ENCODE results near the gene CA14.

CA14 gene

DNA sequence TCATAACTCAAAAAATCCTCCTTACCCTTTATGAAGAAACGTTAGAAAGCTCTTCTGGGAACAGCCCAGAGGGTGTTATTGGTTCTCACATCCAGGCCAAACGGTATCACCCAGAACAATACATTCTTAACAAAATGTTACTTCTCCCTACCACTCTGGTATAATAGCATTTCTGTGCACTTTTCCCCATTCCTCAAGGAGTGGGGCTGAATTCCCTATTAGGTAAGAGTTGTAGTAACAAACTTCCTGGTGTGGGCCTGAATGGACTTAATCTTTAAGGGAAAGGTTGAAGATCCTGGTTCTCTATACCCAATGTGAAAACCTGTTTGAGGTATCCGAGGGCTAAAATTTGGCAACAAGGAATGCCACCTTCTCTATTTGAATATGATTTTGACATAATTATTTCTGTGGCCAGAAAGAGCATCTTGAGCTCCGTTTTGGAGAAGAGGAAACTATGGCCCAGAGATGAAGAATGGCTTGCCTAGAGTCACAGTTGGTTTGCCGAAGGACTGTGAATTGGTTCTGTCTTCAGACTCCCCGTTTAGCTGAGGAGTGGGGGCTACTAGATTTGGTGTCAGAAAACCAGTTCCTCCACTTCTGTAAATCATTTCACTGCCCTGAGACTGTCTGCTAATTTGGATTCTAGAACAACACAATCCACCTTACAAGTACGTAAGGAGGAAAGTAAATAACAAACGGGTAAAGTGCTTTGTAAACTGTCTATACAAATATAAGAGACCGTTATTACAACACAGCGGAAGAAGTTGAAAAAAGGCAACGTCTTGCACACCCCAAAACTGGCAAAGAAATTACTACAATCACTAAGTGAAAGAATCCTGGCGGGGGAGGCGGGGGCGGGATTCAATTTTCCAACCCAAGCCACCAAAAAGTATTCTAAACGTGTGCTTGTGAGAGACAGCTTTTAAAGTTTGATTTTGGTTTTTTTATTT, 23.9 kb upstream of the CA14 start:
- CTCF ChIA-PET = interaction anchor here (1.1 to 1.5 kb wide), 4 partner anchors 9 to 230 kb away, joined by 3 read pairs; no protein-coding TSS in a partner anchor
- DNase-seq (ENCODE audit: extremely low spot score) = no peak
- POLR2A ChIA-PET = interaction anchor here (0.6 to 0.7 kb wide), 4 partner anchors 11 to 751 kb away, joined by 3 to 6 read pairs (median 4); partner anchors contain the start of gene PLEKHO1
- TF ChIP-seq, protein P1, sequence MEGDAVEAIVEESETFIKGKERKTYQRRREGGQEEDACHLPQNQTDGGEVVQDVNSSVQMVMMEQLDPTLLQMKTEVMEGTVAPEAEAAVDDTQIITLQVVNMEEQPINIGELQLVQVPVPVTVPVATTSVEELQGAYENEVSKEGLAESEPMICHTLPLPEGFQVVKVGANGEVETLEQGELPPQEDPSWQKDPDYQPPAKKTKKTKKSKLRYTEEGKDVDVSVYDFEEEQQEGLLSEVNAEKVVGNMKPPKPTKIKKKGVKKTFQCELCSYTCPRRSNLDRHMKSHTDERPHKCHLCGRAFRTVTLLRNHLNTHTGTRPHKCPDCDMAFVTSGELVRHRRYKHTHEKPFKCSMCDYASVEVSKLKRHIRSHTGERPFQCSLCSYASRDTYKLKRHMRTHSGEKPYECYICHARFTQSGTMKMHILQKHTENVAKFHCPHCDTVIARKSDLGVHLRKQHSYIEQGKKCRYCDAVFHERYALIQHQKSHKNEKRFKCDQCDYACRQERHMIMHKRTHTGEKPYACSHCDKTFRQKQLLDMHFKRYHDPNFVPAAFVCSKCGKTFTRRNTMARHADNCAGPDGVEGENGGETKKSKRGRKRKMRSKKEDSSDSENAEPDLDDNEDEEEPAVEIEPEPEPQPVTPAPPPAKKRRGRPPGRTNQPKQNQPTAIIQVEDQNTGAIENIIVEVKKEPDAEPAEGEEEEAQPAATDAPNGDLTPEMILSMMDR (IDR thresholded peaks at IDR 0.05; ENCODE audit: control extremely low read depth, extremely low read depth, low read depth, missing control alignments) = no peak

DNA sequence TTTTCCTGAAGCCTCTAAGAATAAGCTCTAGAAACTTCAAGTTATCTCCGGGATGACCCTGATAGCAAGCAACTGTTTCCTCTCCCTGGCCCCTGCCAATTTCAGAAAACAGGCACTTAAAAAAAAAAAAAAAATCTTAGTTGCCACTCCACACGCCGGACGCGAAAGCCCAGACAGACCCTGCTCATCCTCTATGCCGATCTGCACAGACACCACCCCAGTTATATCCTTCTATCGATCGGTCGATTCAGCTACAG, 23.3 kb upstream of the CA14 start:
- ChIA-PET POLR2A (interaction anchor here (0.6 to 0.7 kb wide), 3 partner anchors 12 to 750 kb away, joined by 3 to 6 read pairs (median 4); partner anchors contain the start of gene PLEKHO1), CTCF (interaction anchor here (1.1 to 1.5 kb wide), 3 partner anchors 20 to 229 kb away, joined by 3 read pairs; no protein-coding TSS in a partner anchor)
- TF ChIP-seq, protein P1 (IDR thresholded peaks at IDR 0.05; ENCODE audit: control extremely low read depth, extremely low read depth, low read depth, missing control alignments) = no peak
- DNase-seq (ENCODE audit: extremely low spot score) = no peak

DNA sequence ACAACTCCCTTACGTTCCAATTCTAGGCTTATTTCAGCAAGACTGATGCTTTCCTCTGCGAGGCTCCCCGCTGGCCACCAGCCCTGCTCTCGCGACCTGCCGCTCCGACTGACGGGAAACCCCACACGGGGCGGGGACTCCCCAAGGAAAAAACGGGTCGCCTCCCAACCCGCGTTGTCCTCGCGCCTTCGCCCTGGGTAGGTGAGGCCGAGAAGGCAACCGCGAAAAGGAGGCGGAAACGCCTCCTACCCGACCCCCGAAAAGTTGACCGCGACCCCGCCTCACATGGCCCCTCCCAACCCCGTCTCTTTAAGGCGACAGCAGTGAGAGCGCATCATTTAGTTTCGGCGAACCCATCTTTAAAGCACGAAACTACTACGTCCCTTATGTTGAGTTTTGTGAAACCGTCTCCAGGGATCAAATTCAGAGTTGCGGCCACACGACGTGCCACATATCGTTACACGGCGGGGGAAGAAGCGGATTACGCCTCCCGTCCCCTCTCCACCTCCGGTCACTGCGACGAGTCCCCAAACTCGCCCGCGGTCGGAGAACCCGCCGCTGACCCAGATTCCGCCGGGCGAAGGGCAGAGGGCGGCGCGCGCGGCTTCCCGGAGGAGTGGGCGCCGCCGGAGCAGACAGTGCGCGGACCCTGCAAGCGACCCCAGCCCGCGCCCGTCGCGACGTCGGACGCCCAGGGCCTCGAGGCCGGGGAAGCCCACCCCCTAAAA, 22.8 kb upstream of the CA14 start:
- ChIA-PET CTCF (interaction anchor here (1.5 kb wide), 1 partner anchor 20 kb away, joined by 3 read pairs; no protein-coding TSS in a partner anchor), POLR2A (interaction anchor here (0.6 to 0.7 kb wide), 2 partner anchors 12 to 243 kb away, joined by 5 to 6 read pairs; no protein-coding TSS in a partner anchor)
- peak; percentile 89 for DNase-seq (ENCODE audit: extremely low spot score)
- TF ChIP-seq, protein P1 (IDR thresholded peaks at IDR 0.05; ENCODE audit: control extremely low read depth, extremely low read depth, low read depth, missing control alignments) = no peak

DNA sequence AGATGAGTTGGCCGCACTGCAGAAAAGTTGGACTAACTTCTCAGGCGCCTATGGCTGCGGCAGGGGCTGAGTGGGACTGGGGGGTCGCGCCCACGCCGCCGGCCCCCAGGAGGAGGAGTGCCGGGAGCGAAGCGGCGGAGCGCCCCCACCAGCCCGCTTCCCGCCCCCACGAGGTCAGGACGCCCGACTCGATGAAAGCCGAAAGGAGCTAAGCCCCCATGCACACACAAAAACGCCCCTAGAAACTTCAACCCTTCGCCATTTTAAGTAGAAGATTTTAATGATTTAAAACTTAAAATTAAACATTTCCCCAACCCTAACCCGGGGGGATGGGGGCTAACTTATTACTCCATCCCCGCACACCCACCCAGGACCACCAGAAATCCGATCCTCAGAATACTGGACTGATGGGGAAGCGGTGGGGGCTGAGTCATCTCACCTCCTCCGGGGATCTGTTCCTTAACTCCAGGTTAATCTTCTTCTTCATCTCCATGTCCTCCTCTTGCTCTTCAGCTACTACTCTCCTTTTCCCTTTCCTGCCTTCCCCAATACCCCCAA, 22.2 kb upstream of the CA14 start:
- ChIA-PET POLR2A (interaction anchor here (0.6 kb wide), 1 partner anchor 243 kb away, joined by 5 read pairs; no protein-coding TSS in a partner anchor), CTCF (interaction anchor here (1.5 kb wide), 1 partner anchor 19 kb away, joined by 3 read pairs; no protein-coding TSS in a partner anchor)
- TF ChIP-seq, protein P1 (IDR thresholded peaks at IDR 0.05; ENCODE audit: control extremely low read depth, extremely low read depth, low read depth, missing control alignments) = peak; percentile 17
- no peak for DNase-seq (ENCODE audit: extremely low spot score)

DNA sequence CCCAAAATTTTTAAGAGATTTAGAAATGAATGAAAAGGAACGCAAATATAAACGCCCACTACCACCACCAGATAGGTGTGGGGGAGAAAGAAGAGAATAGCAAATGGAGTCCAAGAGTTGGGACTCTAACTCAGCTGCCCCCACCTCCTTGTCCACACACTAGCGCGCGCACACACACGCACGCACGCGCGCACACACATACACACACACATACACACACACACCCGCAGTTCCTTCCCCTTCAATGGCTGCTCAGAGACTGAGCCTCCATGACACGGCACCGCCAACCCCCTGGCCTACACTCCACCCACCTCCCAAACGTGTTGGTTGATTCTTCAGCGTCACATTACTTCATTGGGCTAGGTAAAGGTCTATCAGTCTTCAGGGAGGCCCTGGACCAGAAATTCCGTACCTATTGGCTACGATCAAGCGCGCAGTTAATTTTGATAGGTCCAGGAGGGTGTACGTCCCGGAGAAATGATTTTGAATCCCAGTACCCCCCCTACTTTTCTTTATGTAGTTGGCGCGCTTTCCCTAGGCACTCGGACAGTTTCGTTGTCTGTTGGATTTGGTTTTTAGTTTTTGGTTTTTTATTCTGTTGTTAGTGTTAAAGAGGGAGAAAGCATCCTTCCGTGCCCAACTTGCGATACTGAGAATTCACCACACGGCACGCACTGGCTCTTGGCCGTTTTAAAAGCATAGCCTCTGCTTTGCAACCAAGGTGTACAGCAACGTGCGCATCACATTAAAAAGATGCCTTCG, 21.5 kb upstream of the CA14 start, which contains the start of gene ANP32E:
Gene ANP32E, minus strand, starts transcription at position 261 of the 762 bp plus-strand sequence. CDS start 326 bp downstream, outside the sequence.
- POLR2A ChIA-PET = interaction anchor here (0.7 kb wide), 1 partner anchor 259 kb away, joined by 3 read pairs; no protein-coding TSS in a partner anchor
- peak; percentile 97 for DNase-seq (ENCODE audit: extremely low spot score)
- TF ChIP-seq, protein P1 (IDR thresholded peaks at IDR 0.05; ENCODE audit: control extremely low read depth, extremely low read depth, low read depth, missing control alignments) = no peak
- CTCF ChIA-PET = interaction anchor here (1.5 kb wide), 1 partner anchor 18 kb away, joined by 3 read pairs; no protein-coding TSS in a partner anchor
